EH (cell line): ENCODE data around the gene TMPRSS4.

Experiments
- DNase-seq: peaks from one replicate; pipeline ENCODE4 v3.0.0-alpha.2; 2015; ENCODE audit warnings: low read depth

Gene TMPRSS4

DNA sequence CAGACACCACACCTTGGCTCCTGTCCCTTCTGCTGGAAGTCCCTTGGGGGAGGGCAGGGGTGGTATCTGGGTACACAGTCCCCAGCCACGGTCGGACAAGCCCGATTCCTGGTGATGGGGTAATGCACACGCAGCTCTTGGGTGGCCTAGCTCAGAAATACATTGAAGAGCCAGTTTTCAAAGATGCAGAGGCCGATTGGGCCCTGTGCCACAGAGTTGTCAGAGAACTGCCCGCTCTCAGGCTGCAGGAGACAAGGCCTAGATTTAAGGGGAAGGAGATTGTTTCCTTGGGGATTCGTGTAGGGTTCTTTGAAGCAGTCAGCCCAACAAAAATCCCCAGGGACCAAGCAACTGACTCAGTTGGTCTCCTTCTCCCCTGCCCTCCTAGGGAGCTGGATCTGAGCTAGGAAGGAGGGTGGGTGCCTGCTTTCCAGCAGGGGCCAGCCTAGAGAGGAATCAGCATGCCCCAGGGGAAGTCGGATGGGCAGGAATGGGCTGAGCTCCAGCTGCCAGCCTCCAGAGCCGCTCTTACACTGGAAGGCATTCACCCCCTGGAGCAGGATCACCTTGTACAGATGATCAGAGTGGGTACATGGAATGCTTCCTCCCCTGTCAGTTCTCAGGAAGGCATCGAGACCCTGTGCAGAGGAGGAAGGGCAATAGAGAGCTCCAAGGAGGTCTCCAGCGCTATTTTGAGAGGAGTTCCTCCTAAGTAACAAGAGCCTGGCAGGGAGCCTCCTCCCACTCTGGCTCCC is 79.1 kb downstream of the TMPRSS4 start:
- DNase-seq = no peak

DNA sequence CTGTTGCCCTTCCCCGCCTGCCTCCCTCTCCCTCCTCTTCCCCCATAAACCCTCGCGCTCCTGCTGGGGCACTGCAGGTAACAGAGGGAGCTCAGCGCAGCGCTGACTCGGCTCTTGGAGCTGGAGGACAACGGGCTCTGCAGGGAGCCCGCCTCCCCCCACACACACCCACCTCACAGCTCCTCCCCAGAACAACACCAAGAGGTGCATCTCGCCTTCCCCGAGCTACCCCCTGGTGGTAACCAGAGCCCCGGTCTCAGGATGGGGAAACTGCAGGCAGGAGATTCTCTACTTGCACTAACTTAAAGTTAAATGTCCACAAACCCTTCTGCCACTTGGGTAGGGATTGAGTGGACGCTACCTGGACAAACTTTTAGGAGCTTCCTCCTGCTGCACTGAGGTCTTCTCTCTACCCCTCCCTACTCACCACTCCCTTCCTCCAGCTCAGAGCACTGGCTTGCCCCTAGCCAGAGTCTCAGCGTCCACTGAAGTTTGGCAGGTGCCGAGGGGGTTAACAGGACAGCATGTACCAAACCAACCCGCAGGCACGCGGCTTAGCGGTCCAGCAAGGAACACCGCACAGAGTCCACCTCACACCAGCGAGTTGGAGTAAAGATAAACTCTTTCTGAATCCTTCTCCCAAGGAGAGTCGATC is 79.8 kb downstream of the TMPRSS4 start:
- no peak for DNase-seq

DNA sequence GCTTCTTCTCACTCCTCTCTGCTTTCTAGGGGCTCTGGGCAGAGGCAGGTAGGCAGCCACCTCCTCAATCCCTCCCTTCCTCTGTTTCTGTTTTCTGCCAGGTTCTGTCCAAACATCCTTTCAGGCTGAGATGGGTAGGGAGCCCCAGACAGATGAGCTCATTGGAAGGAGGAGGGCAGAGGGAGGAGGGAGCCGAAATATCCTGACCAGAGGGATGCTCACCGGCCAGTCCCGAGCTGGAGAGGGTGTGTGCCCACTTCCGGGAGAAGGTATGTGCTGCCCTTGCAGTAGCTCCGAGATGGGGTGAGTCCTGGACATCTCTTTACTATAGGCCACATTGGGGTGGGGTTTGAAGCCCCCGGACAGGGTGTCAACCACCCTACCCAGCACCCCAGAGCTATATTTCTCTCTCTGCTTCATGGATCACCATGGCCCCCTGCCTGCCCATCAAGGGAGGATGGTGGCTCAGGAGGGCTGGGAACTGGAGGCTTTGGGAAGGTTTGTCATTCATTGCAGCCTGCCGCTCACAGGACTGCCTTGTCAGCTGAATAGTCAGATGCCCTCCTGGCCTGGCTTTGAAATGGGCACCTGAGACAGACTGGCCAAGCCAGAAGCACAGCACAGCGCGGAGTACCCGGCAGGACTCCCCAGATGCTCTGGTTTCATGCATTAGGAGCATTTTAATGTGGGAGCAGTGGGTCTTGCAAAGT is 80.5 kb downstream of the TMPRSS4 start:
- no peak for DNase-seq

DNA sequence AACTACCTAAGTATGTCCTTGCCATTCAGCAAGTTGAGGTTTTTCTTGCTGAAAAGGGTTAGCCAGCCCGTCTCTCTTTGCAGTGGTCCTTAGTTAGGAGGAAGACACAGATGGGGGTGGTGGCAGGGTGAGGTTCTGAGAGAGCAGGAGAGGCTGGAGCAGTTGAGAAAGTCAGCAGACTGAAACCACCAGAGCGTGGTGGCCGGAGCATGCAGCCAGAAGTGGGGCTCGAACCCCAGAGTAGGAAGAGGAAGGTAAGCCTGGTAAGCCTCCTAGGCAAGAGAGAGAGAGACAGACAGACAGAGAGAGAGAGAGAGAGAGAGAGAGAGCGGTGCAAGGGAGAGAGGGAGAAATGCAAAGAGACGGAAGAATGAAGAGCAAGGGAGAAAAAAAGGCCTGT is 84.9 kb downstream of the TMPRSS4 start:
- no peak for DNase-seq

GRCh38 chr11:118162846-118163245 is 86.0 kb downstream of the TMPRSS4 start:
- DNase-seq = no peak

DNA sequence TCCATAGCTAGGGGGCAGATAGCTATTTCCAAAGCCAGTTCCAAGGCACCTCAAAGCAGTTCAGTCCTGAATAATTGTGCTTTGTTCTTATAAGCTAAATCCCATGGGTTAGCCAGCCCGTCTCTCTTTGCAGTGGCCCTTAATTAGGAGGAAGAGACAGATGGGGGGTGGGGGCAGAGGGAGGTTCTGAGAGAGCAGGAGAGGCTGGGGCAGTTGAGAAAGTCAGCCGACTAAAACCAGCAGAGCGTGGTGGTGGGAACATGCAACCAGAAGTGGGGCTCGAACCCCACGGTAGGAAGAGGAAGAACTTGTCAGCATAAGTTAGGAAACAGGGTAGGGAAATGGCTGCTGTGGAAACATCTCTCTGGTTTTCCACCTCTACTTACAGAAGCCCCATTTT is 86.6 kb downstream of the TMPRSS4 start:
- DNase-seq = no peak

DNA sequence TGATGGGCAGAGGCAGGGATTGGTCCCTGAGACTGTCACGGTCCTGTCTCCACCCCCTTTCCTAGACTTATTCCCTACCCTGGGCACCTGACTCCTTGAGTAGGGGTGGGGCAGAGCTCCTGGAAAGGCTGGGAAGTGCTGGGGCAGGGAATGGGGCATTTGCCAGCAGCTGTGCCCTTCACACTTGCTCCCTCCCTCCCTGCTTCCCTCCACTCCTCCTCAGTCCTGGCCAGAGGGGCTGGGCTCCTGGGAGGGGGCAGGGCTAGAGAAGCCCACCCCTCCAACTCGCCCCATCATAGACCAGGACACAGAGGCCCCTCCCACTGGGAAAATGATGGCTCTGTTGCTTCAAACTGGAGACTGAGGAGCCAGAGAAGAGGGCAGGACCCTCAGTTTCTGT is 88.0 kb downstream of the TMPRSS4 start:
- no peak for DNase-seq

GRCh38 chr11:118166641-118167040 is 89.8 kb downstream of the TMPRSS4 start:
- no peak for DNase-seq

DNA sequence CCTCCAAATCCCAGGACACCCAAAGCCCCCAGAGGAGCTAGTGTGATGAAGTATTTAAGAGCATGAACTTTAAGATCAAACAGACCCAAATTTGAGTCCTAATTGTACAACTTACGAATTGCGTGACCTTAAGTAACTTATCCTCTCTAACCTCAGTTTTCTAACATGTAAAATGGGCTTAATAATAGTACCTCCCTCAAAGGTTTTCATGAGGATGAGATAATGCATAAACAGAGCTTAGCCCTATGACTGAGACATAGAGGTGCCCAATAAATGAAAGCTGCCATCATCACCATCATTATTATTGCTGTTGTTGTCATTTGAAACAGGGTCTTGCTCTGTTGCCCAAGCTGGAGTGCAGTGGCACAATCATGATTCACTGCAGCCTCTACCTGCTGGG is 90.4 kb downstream of the TMPRSS4 start:
- DNase-seq = no peak

GRCh38 chr11:118167906-118168305 is 91.0 kb downstream of the TMPRSS4 start:
- DNase-seq = no peak

DNA sequence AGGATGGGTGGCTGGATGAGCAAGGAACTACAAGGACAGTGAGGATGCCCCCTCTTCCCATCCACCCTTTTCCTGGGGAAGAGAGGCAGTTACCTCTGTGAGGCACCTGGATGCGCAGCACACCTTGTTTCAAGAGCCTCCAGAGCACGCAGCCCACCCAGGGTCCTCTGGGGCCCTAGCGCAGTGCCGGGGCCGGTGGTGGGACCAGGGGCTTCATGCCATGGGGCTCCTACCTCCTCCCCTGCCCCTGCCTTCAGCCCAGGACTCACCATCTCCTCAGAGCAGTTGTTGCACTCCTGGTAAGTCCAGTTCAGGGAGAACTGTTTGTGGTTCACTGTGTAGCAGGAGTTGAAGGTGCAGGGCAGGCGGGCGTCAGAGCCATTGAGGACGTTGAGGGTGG is 91.4 kb downstream of the TMPRSS4 start:
- DNase-seq = no peak

DNA sequence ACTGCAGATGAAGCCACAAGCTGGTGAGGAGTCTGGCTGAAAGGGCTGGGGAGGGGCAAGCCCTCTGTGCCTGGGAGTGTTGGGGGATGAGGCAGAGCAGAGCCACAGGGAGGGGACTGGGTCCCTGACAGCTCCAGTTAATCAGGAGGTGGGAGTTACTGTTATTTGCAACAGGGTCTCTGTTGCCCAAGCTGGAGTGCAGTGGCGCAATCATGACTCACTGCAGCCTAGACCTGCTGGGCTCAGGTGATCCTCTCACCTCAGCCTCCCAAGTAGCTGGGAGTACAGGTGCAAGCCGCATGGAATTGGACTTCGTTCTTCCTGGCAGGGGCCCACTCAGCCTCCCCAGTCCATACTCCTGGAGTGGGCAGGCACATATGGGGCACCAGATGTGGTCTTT is 91.9 kb downstream of the TMPRSS4 start:
- no peak for DNase-seq

DNA sequence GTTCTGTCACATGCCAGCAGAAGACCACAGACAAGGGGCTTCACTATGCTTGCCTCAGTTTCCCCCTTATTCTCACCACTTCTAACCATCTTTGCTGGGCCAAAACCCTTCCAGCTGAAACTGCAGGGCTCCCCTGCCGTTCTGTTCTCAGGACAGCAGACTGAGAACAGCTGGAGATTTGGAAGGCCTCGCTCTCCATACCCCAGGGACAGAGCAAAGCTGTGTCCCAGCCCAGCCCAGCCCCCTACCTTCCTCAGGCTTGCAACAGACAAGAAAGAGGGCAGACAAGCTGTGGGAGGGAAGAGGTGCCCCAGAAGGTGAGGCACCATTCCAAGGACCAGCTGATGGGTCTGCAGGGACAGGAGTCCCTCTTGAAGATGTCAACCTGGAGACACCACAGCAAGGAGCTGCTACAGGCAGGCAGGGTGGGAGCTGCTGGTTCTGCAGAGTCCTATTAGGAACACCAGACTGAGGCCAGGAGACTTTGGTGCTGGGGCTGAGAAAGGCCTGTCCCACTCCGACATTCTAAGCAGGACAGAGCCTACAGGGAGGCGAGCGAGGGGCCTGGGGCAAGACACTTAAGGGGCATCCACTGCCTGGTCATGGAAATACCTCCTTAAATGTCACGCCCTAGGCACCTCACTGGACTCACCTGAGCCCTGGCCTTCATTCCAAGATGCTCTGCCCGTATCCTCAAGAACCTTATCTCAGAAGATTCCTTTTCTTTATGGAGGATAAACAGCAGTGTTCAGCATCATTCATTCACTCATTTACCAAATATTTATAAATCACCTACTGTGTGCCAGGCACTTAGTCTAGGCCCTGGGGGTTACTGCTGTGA is 92.6 kb downstream of the TMPRSS4 start:
- DNase-seq = no peak

GRCh38 chr11:118170231-118170630 is 93.4 kb downstream of the TMPRSS4 start:
- DNase-seq = no peak

DNA sequence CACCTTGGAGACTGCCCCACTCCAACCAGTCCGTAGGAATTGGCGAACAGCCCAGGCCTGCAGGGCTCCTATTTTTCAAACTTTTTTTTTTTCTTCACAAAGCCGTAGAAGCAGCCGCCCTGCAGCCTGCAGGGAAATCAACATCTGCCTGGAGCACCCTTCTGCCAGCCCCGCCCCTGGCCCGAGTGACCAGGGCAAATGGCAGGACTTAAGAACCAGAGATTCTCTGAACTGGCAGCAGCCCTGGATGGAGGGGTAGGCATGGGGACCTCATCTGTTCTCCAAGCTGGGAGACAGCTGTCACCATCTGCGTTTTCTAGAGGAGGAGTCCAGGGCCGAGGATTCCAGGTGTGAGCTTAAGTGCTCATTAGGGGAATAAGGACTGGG is 94.0 kb downstream of the TMPRSS4 start:
- no peak for DNase-seq
